AG09309 (cell line): ENCODE data around the gene SNX24.

Source experiments
- DNase-seq: peaks from one replicate; pipeline ENCODE4 v3.0.0-alpha.2; 2010; ENCODE audit warnings: low read depth
- H3K4me3 ChIP-seq: 2 replicates; pipeline ENCODE4 v1.5.1; 2011; ENCODE audit warnings: mild to moderate bottlenecking, low read depth, low read length, moderate library complexity; ENCODE audit not compliant: control insufficient read depth
- TF ChIP-seq, protein P1 (sequence below): IDR thresholded peaks from 2 replicates; pipeline ENCODE4 v1.5.1; 2011; ENCODE audit warnings: mild to moderate bottlenecking, low read depth, low read length, inconsistent platforms; ENCODE audit not compliant: insufficient read depth, control insufficient read depth; ENCODE audit errors: missing control alignments

The SNX24 gene

GRCh38 chr5:122835681-122836080 lies 9.7 kb upstream of the SNX24 start:
- DNase-seq: no peak
- no peak overlapping the region for H3K4me3 ChIP-seq
- TF ChIP-seq, protein P1, sequence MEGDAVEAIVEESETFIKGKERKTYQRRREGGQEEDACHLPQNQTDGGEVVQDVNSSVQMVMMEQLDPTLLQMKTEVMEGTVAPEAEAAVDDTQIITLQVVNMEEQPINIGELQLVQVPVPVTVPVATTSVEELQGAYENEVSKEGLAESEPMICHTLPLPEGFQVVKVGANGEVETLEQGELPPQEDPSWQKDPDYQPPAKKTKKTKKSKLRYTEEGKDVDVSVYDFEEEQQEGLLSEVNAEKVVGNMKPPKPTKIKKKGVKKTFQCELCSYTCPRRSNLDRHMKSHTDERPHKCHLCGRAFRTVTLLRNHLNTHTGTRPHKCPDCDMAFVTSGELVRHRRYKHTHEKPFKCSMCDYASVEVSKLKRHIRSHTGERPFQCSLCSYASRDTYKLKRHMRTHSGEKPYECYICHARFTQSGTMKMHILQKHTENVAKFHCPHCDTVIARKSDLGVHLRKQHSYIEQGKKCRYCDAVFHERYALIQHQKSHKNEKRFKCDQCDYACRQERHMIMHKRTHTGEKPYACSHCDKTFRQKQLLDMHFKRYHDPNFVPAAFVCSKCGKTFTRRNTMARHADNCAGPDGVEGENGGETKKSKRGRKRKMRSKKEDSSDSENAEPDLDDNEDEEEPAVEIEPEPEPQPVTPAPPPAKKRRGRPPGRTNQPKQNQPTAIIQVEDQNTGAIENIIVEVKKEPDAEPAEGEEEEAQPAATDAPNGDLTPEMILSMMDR: no peak

GRCh38 chr5:122836947-122837346 lies 8.5 kb upstream of the SNX24 start:
- no peak overlapping the region for H3K4me3 ChIP-seq
- no peak for DNase-seq

DNA sequence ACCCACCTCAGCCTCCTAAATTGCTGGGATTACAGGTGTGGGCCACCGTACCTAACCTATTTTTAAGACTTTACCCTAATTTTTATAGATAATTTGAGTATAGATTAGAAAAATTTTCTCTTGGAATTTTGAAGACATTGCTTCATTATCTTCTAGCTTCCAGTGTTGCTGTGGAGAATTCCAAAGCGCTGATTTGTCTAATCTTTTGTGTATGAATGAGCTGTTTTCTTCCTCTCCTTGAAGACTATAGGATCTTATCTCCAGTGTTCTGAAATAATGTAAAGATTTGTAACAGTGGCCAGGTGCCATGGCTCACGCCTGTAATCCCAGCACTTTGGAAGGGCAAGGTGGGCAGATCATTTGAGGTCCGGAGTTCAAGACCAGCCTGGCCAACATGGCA lies 5.7 kb upstream of the SNX24 start:
- no peak for DNase-seq
- TF ChIP-seq, protein P1: no peak
- H3K4me3 ChIP-seq: no peak overlapping the region

More at GRCh38 chr5:122836947-122837346, 8.5 kb upstream of the SNX24 start:
- TF ChIP-seq, protein P1: no peak

- TF ChIP-seq, protein P1: no peak
- H3K4me3 ChIP-seq: no peak overlapping the region
- no peak for DNase-seq
These were observed 3.3 kb upstream of the SNX24 start for GRCh38 chr5:122842016-122842580.

DNA sequence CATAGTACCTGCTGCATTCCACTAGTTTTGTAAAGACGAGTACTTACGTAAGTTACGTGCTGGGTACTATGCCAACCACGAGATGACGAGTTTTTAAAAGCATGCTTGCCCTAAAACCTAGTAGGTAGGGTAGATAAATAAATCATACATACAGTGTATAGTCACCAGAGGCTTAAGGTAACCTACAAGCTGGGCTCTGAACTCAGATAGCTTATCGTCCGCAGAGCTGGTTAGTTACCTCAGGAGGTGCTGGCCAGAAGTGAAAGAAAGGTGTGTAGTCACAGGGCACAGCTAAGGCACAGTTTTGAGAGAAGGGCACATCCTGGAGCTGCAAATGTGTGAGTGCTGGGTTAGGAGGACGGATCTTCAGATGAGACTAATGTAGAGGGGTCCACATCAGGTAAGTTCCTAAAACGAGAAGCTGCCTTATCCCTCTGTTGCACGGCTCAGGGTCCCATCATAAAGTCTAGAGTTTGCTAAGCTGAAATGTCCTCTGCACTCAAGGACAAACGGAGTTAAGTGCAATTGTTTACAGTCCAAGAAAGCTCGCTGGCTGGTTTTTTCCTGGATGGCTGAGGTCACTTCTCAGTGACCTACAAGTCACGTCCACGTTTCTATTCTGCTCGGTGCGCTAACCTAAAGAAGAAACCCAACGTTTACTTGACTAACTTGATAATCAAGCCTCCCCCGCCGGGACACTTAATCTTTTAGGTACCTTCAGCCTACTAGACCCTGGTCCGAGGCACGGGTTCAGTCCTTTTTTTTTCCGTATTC lies 1.1 kb upstream of the SNX24 start:
- peak overlapping the region; percentile 83 for H3K4me3 ChIP-seq
- TF ChIP-seq, protein P1: no peak
- no peak for DNase-seq

DNA sequence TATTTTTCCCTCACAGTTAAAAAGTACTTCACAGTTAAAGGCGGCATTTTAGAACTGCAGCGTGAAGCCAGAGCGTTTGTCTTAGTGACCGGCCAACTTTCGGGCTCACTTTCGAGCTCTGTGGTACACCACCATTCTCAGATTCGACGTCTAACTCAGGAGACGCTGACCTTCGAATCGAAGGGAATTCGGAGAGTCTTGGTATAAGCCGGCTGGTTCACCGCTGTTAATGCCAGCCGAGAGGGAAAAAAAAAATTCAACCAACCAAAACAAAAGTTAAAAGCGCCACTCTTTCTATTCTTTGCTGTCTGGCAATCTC lies 544 bp upstream of the SNX24 start:
- TF ChIP-seq, protein P1: no peak
- H3K4me3 ChIP-seq: peak overlapping the region; percentile 83
- no peak for DNase-seq
